ENCODE measurements around the gene BRD7. TPM values are rescaled to one million over a fixed set of nuclear protein-coding genes. Genes with fewer than 3 reads are reported as not detected.
A peak's percentile ranks its signal among the peaks of the same experiment; 100 is the strongest.

Gene BRD7
- total and polyA plus RNA-seq, 2 donors (not counting 3 experiments of a cell fraction or from before 2014, with no cell fraction given) = 17.1 to 69.1 TPM

DNA sequence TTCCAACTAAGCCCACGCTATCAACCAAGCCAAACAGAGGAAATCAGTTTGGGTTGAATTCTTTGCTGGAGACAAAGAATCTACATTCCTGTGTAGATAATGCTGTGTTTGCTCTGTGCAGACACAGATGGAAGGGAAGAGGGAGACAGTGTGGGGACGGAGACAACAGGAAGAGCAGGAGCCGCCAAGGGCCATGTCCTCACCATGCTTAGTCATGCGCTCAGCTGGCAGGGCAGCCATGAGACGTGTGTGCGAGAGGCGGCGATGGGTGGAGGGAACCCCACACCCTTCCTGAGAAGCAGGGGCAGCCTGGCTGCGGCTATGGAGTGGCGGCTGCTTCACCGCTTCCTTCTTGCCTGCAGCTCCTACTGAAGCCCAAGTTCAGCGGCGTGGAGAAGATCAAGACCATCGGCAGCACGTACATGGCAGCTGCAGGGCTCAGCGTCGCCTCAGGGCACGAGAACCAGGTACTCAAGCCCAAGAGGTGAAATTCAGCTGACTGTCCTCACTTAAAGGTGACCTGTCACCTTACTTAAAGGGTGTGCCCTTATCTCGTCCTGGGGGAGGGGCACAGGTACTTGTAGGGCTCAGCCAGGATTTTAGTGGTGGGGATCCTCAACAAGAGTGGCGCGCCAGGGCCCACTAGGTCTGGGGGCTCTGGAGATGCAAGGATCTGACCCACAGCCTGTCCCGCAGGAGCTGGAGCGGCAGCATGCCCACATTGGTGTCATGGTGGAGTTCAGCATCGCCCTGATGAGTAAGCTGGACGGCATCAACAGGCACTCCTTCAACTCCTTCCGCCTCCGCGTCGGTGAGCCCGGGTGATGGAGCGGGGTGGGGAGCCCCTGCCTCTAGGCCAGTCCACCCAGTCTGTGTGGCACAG, 55.0 kb downstream of the BRD7 start:
- FAIRE-seq (peak; percentile 81), DNase-seq (ENCODE audit: low read depth, low spot score) (peak; percentile 51)
- H3K79me2 ChIP-seq (ENCODE audit: control insufficient read depth, insufficient read depth, low read length) = no peaks in the 10 kb centered on the region
- H3K9me3 ChIP-seq (replicated peaks; ENCODE audit: control insufficient read depth, insufficient read depth, low read length) = no peaks in the 10 kb centered on the region
- ChIA-PET CTCF (interaction anchor here (0.7 to 3.1 kb wide), 4 partner anchors 16 to 352 kb away, joined by 3 to 15 read pairs (median 4); partner anchors contain the start of gene CNEP1R1), POLR2A (no interaction called here)
- H2AFZ ChIP-seq (ENCODE audit: low read depth, low read length) = no peak overlapping the region
- peaks cover 12% of the 10 kb centered on the region for H3K4me1 ChIP-seq (ENCODE audit: control insufficient read depth, extremely low read depth, insufficient read depth, low read length)
- no TSS peak for BruUV-seq (replicated peaks)
- H4K20me1 ChIP-seq (replicated peaks; ENCODE audit: control insufficient read depth, extremely low read depth, insufficient read depth, low read length) = no peaks in the 10 kb centered on the region
- no peak overlapping the region for H3K4me3 ChIP-seq (replicated peaks in 1 of 3; ENCODE audit: insufficient read depth in 1 of 3, low read depth in 1 of 3, low read length in 3 of 3)
- no peak for TF ChIP-seq JUN (IDR thresholded peaks at IDR 0.05; ENCODE audit: borderline replicate concordance, insufficient read depth, insufficient read length, low read depth)
- TF ChIP-seq FOS (IDR thresholded peaks at IDR 0.05; ENCODE audit: borderline replicate concordance, insufficient read depth, low read length) = peak; percentile 51
- TF ChIP-seq GATA2 (IDR thresholded peaks at IDR 0.05; ENCODE audit: insufficient read depth, insufficient read length, low read depth, low read length) = no peak
- TF ChIP-seq EZH2 (IDR thresholded peaks at IDR 0.05; ENCODE audit: borderline replicate concordance, low read depth, low read length, severe bottlenecking) = no peak
- no peak for TF ChIP-seq POLR2A (IDR thresholded peaks at IDR 0.05; ENCODE audit: low read depth, low read length)
- intact Hi-C loops (cut with micrococcal nuclease) (loop anchor here (2.0 kb wide), 1 partner anchor 67 kb away; no protein-coding TSS in a partner anchor), dilution Hi-C loops (cut with MboI; ENCODE audit: extremely low pct_ligation_motif_present, low sequenced_read_pairs) (no loop called here)
- peaks cover 12 to 13% of the 10 kb centered on the region in 2 experiments for H3K36me3 ChIP-seq (ENCODE audit: control insufficient read depth in 2 of 2, extremely low read depth in 1 of 2, insufficient read depth in 2 of 2, low read length in 2 of 2)
- H3K4me2 ChIP-seq (ENCODE audit: insufficient read depth, low read length) = no peak overlapping the region
- no peak overlapping the region for H3K9ac ChIP-seq (replicated peaks; ENCODE audit: extremely low read depth, insufficient read depth, low read length)
- H3K9me1 ChIP-seq (replicated peaks; ENCODE audit: control insufficient read depth, extremely low read depth, insufficient read depth, low read length) = no peaks in the 10 kb centered on the region
- no peaks in the 10 kb centered on the region for H3K27me3 ChIP-seq (ENCODE audit: control insufficient read depth in 2 of 2, insufficient read depth in 2 of 2, low read length in 2 of 2)
- H3K27ac ChIP-seq (ENCODE audit: insufficient read depth, low read depth, low read length) = peak overlapping the region; percentile 46

DNA sequence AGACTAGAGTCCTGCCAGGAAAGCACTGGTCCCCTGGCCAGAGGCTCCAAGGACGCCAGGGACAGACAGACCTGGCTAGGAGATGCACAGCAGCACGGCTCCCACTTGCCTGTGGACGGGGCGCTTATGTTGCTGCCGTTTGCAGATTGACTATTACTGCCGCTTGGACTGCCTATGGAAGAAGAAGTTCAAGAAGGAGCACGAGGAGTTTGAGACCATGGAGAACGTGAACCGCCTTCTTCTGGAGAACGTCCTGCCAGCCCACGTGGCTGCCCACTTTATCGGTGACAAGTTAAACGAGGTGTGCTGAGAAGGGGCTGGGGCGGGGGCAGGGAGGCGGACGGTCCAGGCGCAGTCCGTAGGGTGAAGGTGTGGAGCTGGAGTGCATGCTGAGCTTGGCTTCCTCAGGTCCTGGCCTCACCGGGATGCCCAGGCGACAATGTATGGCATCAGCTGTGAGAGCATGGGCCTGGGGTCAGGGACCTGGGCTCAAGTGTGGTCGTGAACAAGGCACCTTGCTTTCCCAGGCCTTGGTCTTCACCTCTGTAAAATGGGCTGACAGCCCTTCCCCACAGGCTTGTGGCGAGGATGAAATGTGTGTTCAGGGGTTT, 56.8 kb downstream of the BRD7 start:
- Histone ChIP-seq H3K9me3 (replicated peaks; ENCODE audit: control insufficient read depth, insufficient read depth, low read length) (no peaks in the 10 kb centered on the region), H3K9ac (replicated peaks; ENCODE audit: extremely low read depth, insufficient read depth, low read length) (no peak overlapping the region), H4K20me1 (replicated peaks; ENCODE audit: control insufficient read depth, extremely low read depth, insufficient read depth, low read length) (no peaks in the 10 kb centered on the region), H3K4me1 (ENCODE audit: control insufficient read depth, extremely low read depth, insufficient read depth, low read length) (peaks cover 12% of the 10 kb centered on the region), H2AFZ (ENCODE audit: low read depth, low read length) (no peak overlapping the region), H3K9me1 (replicated peaks; ENCODE audit: control insufficient read depth, extremely low read depth, insufficient read depth, low read length) (no peaks in the 10 kb centered on the region), H3K27me3 (ENCODE audit: control insufficient read depth in 2 of 2, insufficient read depth in 2 of 2, low read length in 2 of 2) (no peaks in the 10 kb centered on the region), H3K4me2 (ENCODE audit: insufficient read depth, low read length) (no peak overlapping the region), H3K4me3 (replicated peaks in 1 of 3; ENCODE audit: insufficient read depth in 1 of 3, low read depth in 1 of 3, low read length in 3 of 3) (no peak overlapping the region), H3K27ac (ENCODE audit: insufficient read depth, low read depth, low read length) (no peak overlapping the region), H3K79me2 (ENCODE audit: control insufficient read depth, insufficient read depth, low read length) (no peaks in the 10 kb centered on the region), H3K36me3 (ENCODE audit: control insufficient read depth in 2 of 2, extremely low read depth in 1 of 2, insufficient read depth in 2 of 2, low read length in 2 of 2) (peaks cover 12 to 13% of the 10 kb centered on the region in 2 experiments)
- FAIRE-seq = no peak
- TF ChIP-seq FOS (IDR thresholded peaks at IDR 0.05; ENCODE audit: borderline replicate concordance, insufficient read depth, low read length) = no peak
- no peak for TF ChIP-seq POLR2A (IDR thresholded peaks at IDR 0.05; ENCODE audit: low read depth, low read length)
- TF ChIP-seq GATA2 (IDR thresholded peaks at IDR 0.05; ENCODE audit: insufficient read depth, insufficient read length, low read depth, low read length) = no peak
- TF ChIP-seq EZH2 (IDR thresholded peaks at IDR 0.05; ENCODE audit: borderline replicate concordance, low read depth, low read length, severe bottlenecking) = no peak
- CTCF ChIA-PET = no interaction called here
- BruUV-seq (replicated peaks) = no TSS peak
- dilution Hi-C loops (cut with MboI; ENCODE audit: extremely low pct_ligation_motif_present, low sequenced_read_pairs) (no loop called here), intact Hi-C loops (cut with micrococcal nuclease) (loop anchor here (2.0 kb wide), 1 partner anchor 65 kb away; no protein-coding TSS in a partner anchor)
- POLR2A ChIA-PET = no interaction called here
- no peak for DNase-seq (ENCODE audit: low read depth, low spot score)
